LHCN-M2 (cell line): ENCODE measurements around the gene FBXO41. TPM values are rescaled to one million over a fixed set of nuclear protein-coding genes. Genes with fewer than 3 reads are reported as not detected.
"Not testable (repeated sequence)": the region's sequence is repeated elsewhere in the genome, so short reads cannot be mapped to it uniquely, and the experiment has no call there.

Source experiments
- DNase-seq: peaks from one replicate; pipeline ENCODE4 v3.0.0-alpha.2; 2012; ENCODE audit warnings: low read depth
- total RNA-seq: library from RNA; depleted of rRNA; stranded (reverse); fragments of >200 nt; gene quantifications from 2 replicates; pipeline ENCODE4 v1.2.3, GENCODE V29; 2014

The FBXO41 gene
- total RNA-seq, 1 experiment from 2014 or later: 4.0 TPM

GRCh38 chr2:73262691-73263429 lies 21.4 kb downstream of the FBXO41 start:
- DNase-seq: not testable (repeated sequence)

GRCh38 chr2:73262108-73262651 lies 22.1 kb downstream of the FBXO41 start:
- DNase-seq: no peak

GRCh38 chr2:73260338-73260984 lies 23.8 kb downstream of the FBXO41 start:
- peak; percentile 37 for DNase-seq

GRCh38 chr2:73259704-73260337 lies 24.5 kb downstream of the FBXO41 start:
- no peak for DNase-seq

GRCh38 chr2:73259276-73259675 lies 25.0 kb downstream of the FBXO41 start:
- no peak for DNase-seq

GRCh38 chr2:73258913-73259215 lies 25.4 kb downstream of the FBXO41 start:
- DNase-seq: no peak

- DNase-seq: no peak
Observed at GRCh38 chr2:73258186-73258912, 25.9 kb downstream of the FBXO41 start.

- DNase-seq: no peak
Observed at GRCh38 chr2:73257425-73258125, 26.7 kb downstream of the FBXO41 start.

GRCh38 chr2:73257021-73257420 lies 27.3 kb downstream of the FBXO41 start:
- DNase-seq: no peak

- no peak for DNase-seq
Observed at GRCh38 chr2:73256618-73256922, 27.7 kb downstream of the FBXO41 start.

- no peak for DNase-seq
Observed at GRCh38 chr2:73255907-73256617, 28.2 kb downstream of the FBXO41 start.

- DNase-seq: no peak
Observed at GRCh38 chr2:73255007-73255644, 29.2 kb downstream of the FBXO41 start.

GRCh38 chr2:73254343-73255006 lies 29.8 kb downstream of the FBXO41 start:
- no peak for DNase-seq

GRCh38 chr2:73253901-73254300 lies 30.4 kb downstream of the FBXO41 start:
- no peak for DNase-seq

- DNase-seq: no peak
Observed at GRCh38 chr2:73253400-73253799, 30.9 kb downstream of the FBXO41 start.

GRCh38 chr2:73252238-73253027 lies 31.8 kb downstream of the FBXO41 start:
- DNase-seq: no peak

GRCh38 chr2:73250872-73251846 lies 33.1 kb downstream of the FBXO41 start:
- peak; percentile 24 for DNase-seq

GRCh38 chr2:73249636-73250035 lies 34.6 kb downstream of the FBXO41 start:
- DNase-seq: no peak
